AG04450 (cell line): Measurements from ENCODE around the gene LURAP1L. TPM values are rescaled to one million over a fixed set of nuclear protein-coding genes. Genes with fewer than 3 reads are reported as not detected.
A peak's percentile ranks its signal among the peaks of the same experiment; 100 is the strongest.

ENCODE experiments used
- CTCF ChIA-PET: fragments of 300-600, 350-600 bp; formaldehyde crosslinking; extraction: SDS; loops from one replicate; lab custom pipeline; 2022; ENCODE audit warnings: antibody characterized with exemption, inconsistent platforms; lab: Charles Lee
- POLR2A ChIA-PET: fragments of 350-600 bp; formaldehyde crosslinking; extraction: SDS; loops from one replicate; lab custom pipeline; 2021; ENCODE audit warnings: antibody characterized with exemption, inconsistent platforms; lab: Yijun Ruan, JAX
- DNase-seq: peaks from one replicate; pipeline ENCODE4 v3.0.0-alpha.2; 2011; ENCODE audit warnings: low read depth, low spot score
- H3K27ac ChIP-seq: one replicate; pipeline ENCODE4 v1.5.1; 2012; ENCODE audit warnings: low read depth, low read length, control low read depth
- H3K27me3 ChIP-seq: one replicate; pipeline ENCODE4 v1.6.0; 2012; ENCODE audit warnings: low read length; ENCODE audit not compliant: control insufficient read depth, insufficient read depth
- H3K4me3 ChIP-seq: 2 replicates; pipeline ENCODE4 v1.5.1; 2011; ENCODE audit warnings: mild to moderate bottlenecking, low read depth, low read length, control low read depth
- H3K9me3 ChIP-seq: 2 replicates; pipeline ENCODE4 v1.5.1; 2012; ENCODE audit warnings: low read length; ENCODE audit not compliant: control insufficient read depth, insufficient read depth
- polyA plus RNA-seq: library from polyadenylated mRNA; depleted of rRNA; stranded (reverse); fragments of >200 nt; gene quantifications from 2 replicates; pipeline ENCODE4 v1.2.3, GENCODE V29; 2011
- TF ChIP-seq, protein P1 (sequence below): IDR thresholded peaks from 2 replicates; pipeline ENCODE4 v1.5.1; 2011; ENCODE audit warnings: low read depth, low read length, control low read depth, inconsistent platforms

The LURAP1L gene
- polyA plus RNA-seq, 1 experiment: 51.4 TPM

DNA sequence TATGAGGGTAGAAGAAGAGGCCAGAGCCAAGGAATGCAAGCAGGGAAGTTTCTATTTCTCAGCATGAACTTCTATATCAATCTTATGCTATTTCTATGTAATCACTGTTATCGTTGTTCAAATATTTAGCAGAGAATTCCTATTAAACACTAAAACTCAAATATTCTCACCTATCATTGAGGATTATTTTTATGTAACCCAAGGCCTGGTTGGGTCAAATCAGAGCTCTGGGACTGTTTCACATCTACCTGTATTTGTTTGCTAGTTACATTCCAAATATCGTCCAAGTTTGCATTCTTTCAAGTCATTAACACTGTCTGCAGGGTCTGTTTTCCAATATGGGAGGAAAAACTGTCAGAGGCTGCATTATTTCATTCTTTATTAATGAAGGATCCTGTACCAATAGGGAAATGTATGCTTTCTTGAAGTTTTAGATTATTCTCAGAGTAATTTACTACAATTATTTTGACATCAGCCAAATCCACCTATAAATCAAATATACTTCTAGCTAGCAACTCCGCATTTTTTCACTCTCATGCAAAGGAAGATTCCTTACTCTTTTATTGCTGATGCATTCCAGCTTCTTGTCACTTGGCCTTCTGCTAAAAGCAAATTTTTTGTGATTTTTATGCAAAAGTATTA lies 52.2 kb downstream of the LURAP1L start:
- POLR2A ChIA-PET: no interaction called here
- no peaks in the 10 kb centered on the region for H3K27me3 ChIP-seq
- H3K27ac ChIP-seq: no peak overlapping the region
- no peak overlapping the region for H3K4me3 ChIP-seq
- DNase-seq: no peak
- CTCF ChIA-PET: no interaction called here
- TF ChIP-seq, protein P1, sequence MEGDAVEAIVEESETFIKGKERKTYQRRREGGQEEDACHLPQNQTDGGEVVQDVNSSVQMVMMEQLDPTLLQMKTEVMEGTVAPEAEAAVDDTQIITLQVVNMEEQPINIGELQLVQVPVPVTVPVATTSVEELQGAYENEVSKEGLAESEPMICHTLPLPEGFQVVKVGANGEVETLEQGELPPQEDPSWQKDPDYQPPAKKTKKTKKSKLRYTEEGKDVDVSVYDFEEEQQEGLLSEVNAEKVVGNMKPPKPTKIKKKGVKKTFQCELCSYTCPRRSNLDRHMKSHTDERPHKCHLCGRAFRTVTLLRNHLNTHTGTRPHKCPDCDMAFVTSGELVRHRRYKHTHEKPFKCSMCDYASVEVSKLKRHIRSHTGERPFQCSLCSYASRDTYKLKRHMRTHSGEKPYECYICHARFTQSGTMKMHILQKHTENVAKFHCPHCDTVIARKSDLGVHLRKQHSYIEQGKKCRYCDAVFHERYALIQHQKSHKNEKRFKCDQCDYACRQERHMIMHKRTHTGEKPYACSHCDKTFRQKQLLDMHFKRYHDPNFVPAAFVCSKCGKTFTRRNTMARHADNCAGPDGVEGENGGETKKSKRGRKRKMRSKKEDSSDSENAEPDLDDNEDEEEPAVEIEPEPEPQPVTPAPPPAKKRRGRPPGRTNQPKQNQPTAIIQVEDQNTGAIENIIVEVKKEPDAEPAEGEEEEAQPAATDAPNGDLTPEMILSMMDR: no peak
- no peaks in the 10 kb centered on the region for H3K9me3 ChIP-seq

- H3K9me3 ChIP-seq: no peaks in the 10 kb centered on the region
- ChIA-PET CTCF (no interaction called here), POLR2A (no interaction called here)
- H3K27ac ChIP-seq: no peak overlapping the region
- TF ChIP-seq, protein P1: no peak
- no peaks in the 10 kb centered on the region for H3K27me3 ChIP-seq
- no peak for DNase-seq
- H3K4me3 ChIP-seq: no peak overlapping the region
Observed at GRCh38 chr9:12833701-12834100, 58.9 kb downstream of the LURAP1L start.

DNA sequence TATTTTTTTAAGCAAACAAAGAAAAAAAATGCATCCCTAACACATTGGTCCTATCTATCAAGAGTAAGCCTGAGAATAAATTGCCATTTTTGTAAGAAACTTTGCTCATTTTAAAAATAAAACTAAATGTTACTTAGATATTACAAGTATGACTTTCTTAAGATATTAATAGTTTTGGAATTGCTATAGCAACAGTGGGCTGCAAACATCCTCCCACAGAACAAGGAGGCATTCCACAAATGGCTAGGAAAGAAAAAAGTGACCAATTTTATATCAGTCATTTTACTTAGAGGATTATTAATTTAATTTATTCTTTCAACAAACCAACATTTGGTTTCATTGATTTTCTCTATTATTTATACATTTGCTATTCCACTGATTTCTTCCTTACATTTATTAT lies 63.7 kb downstream of the LURAP1L start:
- Histone ChIP-seq H3K9me3 (no peaks in the 10 kb centered on the region), H3K4me3 (no peak overlapping the region), H3K27ac (no peak overlapping the region), H3K27me3 (no peaks in the 10 kb centered on the region)
- ChIA-PET POLR2A (no interaction called here), CTCF (interaction anchor here (1.1 kb wide), 1 partner anchor 62 kb away, joined by 4 read pairs; no protein-coding TSS in a partner anchor)
- TF ChIP-seq, protein P1: no peak
- no peak for DNase-seq

DNA sequence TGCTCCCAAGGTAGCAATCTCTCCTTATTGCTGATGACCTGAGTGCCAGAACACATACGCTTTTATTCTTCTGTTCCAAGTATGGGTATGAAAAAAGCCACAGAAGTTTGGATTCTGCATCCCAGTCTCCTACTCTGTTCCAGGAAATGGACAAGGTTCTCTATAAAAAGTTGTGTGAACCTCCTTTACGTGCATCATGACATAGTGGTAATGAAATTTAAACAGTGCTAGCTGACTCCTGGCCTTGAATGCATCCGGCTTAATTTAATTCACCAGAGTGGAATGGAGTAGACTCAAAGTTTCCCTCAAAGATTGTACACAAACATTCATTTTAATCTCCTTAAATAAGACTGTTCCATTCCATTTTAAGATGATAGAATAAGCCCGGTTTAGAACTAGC lies 68.9 kb downstream of the LURAP1L start:
- H3K27me3 ChIP-seq: no peaks in the 10 kb centered on the region
- H3K9me3 ChIP-seq: no peaks in the 10 kb centered on the region
- no peak overlapping the region for H3K4me3 ChIP-seq
- CTCF ChIA-PET: no interaction called here
- DNase-seq: peak; percentile 57
- peak overlapping the region; percentile 25 for H3K27ac ChIP-seq
- POLR2A ChIA-PET: no interaction called here
- TF ChIP-seq, protein P1: no peak

GRCh38 chr9:12846035-12846434 lies 71.2 kb downstream of the LURAP1L start:
- CTCF ChIA-PET: no interaction called here
- TF ChIP-seq, protein P1: no peak
- DNase-seq: no peak
- Histone ChIP-seq H3K27me3 (no peaks in the 10 kb centered on the region), H3K27ac (no peak overlapping the region), H3K9me3 (no peaks in the 10 kb centered on the region), H3K4me3 (no peak overlapping the region)
- POLR2A ChIA-PET: no interaction called here
